Measurements from ENCODE around the gene AJAP1.

DNA sequence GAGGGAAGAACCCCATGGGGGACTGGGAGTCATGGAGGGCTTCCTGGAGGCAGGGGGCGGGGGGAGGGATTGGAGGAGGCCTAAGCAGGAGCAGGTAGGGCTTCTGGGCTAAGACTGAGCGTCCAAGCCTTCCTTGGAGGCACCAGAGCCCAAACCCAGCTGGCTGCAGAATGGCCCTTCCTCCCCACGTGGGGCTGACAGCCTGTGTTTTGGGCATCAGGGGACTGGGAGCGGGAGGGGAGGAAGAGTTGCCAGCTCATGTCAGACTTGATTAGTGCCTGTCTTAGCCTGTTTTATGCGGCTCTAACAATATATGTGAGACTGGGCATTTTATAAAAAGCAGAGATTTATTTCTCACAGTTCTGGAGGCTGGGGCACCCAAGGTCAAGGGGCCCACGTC lies 38.9 kb downstream of the AJAP1 start:
- TF ChIP-seq POLR2AphosphoS5 (IDR thresholded peaks at IDR 0.05) (no peak), SMC3 (conservative IDR thresholded peaks at IDR 0.05; ENCODE audit: poor library complexity) (no peak), EZH2 (IDR thresholded peaks at IDR 0.05; ENCODE audit: borderline replicate concordance, insufficient read depth, low read length, poor library complexity, severe bottlenecking) (no peak), MXI1 (conservative IDR thresholded peaks at IDR 0.05; ENCODE audit: poor library complexity, severe bottlenecking) (no peak), EP300 (conservative IDR thresholded peaks at IDR 0.05; ENCODE audit: poor library complexity, severe bottlenecking) (no peak)
- TF ChIP-seq, protein P1, sequence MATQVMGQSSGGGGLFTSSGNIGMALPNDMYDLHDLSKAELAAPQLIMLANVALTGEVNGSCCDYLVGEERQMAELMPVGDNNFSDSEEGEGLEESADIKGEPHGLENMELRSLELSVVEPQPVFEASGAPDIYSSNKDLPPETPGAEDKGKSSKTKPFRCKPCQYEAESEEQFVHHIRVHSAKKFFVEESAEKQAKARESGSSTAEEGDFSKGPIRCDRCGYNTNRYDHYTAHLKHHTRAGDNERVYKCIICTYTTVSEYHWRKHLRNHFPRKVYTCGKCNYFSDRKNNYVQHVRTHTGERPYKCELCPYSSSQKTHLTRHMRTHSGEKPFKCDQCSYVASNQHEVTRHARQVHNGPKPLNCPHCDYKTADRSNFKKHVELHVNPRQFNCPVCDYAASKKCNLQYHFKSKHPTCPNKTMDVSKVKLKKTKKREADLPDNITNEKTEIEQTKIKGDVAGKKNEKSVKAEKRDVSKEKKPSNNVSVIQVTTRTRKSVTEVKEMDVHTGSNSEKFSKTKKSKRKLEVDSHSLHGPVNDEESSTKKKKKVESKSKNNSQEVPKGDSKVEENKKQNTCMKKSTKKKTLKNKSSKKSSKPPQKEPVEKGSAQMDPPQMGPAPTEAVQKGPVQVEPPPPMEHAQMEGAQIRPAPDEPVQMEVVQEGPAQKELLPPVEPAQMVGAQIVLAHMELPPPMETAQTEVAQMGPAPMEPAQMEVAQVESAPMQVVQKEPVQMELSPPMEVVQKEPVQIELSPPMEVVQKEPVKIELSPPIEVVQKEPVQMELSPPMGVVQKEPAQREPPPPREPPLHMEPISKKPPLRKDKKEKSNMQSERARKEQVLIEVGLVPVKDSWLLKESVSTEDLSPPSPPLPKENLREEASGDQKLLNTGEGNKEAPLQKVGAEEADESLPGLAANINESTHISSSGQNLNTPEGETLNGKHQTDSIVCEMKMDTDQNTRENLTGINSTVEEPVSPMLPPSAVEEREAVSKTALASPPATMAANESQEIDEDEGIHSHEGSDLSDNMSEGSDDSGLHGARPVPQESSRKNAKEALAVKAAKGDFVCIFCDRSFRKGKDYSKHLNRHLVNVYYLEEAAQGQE (IDR thresholded peaks at IDR 0.05; ENCODE audit: borderline replicate concordance), result no peak
- TF ChIP-seq, protein P2, sequence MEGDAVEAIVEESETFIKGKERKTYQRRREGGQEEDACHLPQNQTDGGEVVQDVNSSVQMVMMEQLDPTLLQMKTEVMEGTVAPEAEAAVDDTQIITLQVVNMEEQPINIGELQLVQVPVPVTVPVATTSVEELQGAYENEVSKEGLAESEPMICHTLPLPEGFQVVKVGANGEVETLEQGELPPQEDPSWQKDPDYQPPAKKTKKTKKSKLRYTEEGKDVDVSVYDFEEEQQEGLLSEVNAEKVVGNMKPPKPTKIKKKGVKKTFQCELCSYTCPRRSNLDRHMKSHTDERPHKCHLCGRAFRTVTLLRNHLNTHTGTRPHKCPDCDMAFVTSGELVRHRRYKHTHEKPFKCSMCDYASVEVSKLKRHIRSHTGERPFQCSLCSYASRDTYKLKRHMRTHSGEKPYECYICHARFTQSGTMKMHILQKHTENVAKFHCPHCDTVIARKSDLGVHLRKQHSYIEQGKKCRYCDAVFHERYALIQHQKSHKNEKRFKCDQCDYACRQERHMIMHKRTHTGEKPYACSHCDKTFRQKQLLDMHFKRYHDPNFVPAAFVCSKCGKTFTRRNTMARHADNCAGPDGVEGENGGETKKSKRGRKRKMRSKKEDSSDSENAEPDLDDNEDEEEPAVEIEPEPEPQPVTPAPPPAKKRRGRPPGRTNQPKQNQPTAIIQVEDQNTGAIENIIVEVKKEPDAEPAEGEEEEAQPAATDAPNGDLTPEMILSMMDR (IDR thresholded peaks at IDR 0.05; ENCODE audit: poor library complexity, severe bottlenecking), result no peak

Data from neural cell (in vitro differentiated cells).